T-cell (primary cell): Measurements from ENCODE around the gene GABBR2. TPM values are rescaled to one million over a fixed set of nuclear protein-coding genes. Genes with fewer than 3 reads are reported as not detected.

Source experiments
- ATAC-seq, 4 experiments: fragments of 200-7000 bp in 3 of 4; fragments of 150-1000 bp in 1 of 4; cut with Tn5 transposase; replicated peaks in 1 of 4; 1 replicate in 3 of 4; 2 replicates in 1 of 4; pipeline ENCODE4 v1.10.0; 2021; ENCODE audit warnings: moderate library complexity in 3 of 4, mild to moderate bottlenecking in 2 of 4, moderate number of reproducible peaks in 1 of 4
- CTCF ChIA-PET, 2 donors: fragments of 300-600 bp; sonication (Branson Sonifier 250); formaldehyde crosslinking; loops; one replicate each; lab custom pipeline; 2022; ENCODE audit warnings: antibody characterized with exemption in 2 of 2; lab: Charles Lee
- POLR2A ChIA-PET, 2 donors: fragments of 300-600 bp; sonication (Branson Sonifier 250); formaldehyde crosslinking; loops; one replicate each; lab custom pipeline; 2022; ENCODE audit warnings: antibody characterized with exemption in 2 of 2; lab: Charles Lee
- DNase-seq, 35 experiments: peaks; one replicate each; pipeline versions ENCODE4 v3.0.0 to v3.0.0-alpha.2; 2013 to 2023
- H3K27ac ChIP-seq: one replicate; pipeline ENCODE4 v1.5.1; 2013; ENCODE audit warnings: low read length
- H3K27me3 ChIP-seq, 2 experiments: replicated peaks in 1 of 2; 1 replicate in 1 of 2; 2 replicates in 1 of 2; pipeline versions ENCODE4 v1.6.1 to v1.7.0; 2013; ENCODE audit warnings: low read length in 1 of 2, mixed read lengths in 1 of 2; ENCODE audit not compliant: control insufficient read depth in 2 of 2, insufficient read depth in 2 of 2; ENCODE audit errors: extremely low read depth in 1 of 2
- H3K36me3 ChIP-seq, 2 donors: 1 replicate in 1 of 2; 2 replicates in 1 of 2; pipeline versions ENCODE4 v1.6.1 to v1.7.0; 2013; ENCODE audit warnings: low read length in 1 of 2; ENCODE audit not compliant: control insufficient read depth in 2 of 2, insufficient read depth in 1 of 2; ENCODE audit errors: extremely low read depth in 1 of 2
- H3K4me1 ChIP-seq, 2 experiments: 1 replicate in 1 of 2; 2 replicates in 1 of 2; pipeline versions ENCODE4 v1.6.1 to v1.7.0; 2013; ENCODE audit warnings: low read length in 2 of 2, mixed read lengths in 1 of 2; ENCODE audit not compliant: insufficient read depth in 2 of 2, control insufficient read depth in 1 of 2; ENCODE audit errors: extremely low read depth in 1 of 2
- H3K4me3 ChIP-seq, 2 donors: 1 replicate in 1 of 2; 2 replicates in 1 of 2; pipeline versions ENCODE4 v1.5.1 to v1.7.0; 2013; ENCODE audit warnings: mild to moderate bottlenecking in 2 of 2, low read length in 1 of 2, moderate library complexity in 1 of 2; ENCODE audit not compliant: control insufficient read depth in 1 of 2; ENCODE audit errors: extremely low read depth in 1 of 2
- H3K9me3 ChIP-seq: 2 replicates; pipeline ENCODE4 v1.7.0; 2013
- H3K27ac Mint-ChIP-seq, 2 donors: one replicate each; pipeline ENCODE4 v1.8.0; 2020 to 2021; ENCODE audit warnings: mild to moderate bottlenecking in 2 of 2, mixed read lengths in 2 of 2
- H3K27me3 Mint-ChIP-seq, 2 donors: one replicate each; pipeline ENCODE4 v1.8.0; 2021 to 2022; ENCODE audit warnings: mixed read lengths in 2 of 2
- H3K36me3 Mint-ChIP-seq: one replicate; pipeline ENCODE4 v1.8.0; 2021; ENCODE audit warnings: mixed read lengths
- H3K4me1 Mint-ChIP-seq, 3 donors: one replicate each; pipeline ENCODE4 v1.8.0; 2020 to 2022; ENCODE audit warnings: mixed read lengths in 3 of 3, mild to moderate bottlenecking in 1 of 3
- H3K4me3 Mint-ChIP-seq, 3 donors: one replicate each; pipeline ENCODE4 v1.8.0; 2020 to 2022; ENCODE audit warnings: mild to moderate bottlenecking in 3 of 3, mixed read lengths in 3 of 3, moderate library complexity in 3 of 3
- H3K9me3 Mint-ChIP-seq, 3 donors: one replicate each; pipeline ENCODE4 v1.8.0; 2020 to 2022; ENCODE audit warnings: mixed read lengths in 3 of 3
- WGBS: methylation state at CpG from one replicate; pipeline ENCODE4 v1.1.5; 2013; ENCODE audit warnings: missing lambda C conversion rate; ENCODE audit not compliant: insufficient coverage; 5-methylcytosine and 5-hydroxymethylcytosine counted together
- total RNA-seq, 35 experiments: library from RNA in 6 of 35; stranded (reverse) in 6 of 35; fragments of 120-200 nt in 1 of 35; gene quantifications; one replicate each; pipeline versions ENCODE4 v1.2.1 to v1.2.4 and lab custom pipeline; 2013 to 2026

Gene GABBR2
- total RNA-seq, 5 donors from 2014 or later (not counting 1 experiment from before 2014, with no cell fraction given): 0.03 TPM; not detected in 4

- 50% methylated on average over 3 of the region's 5 CpGs for WGBS
Observed at GRCh38 chr9:98724810-98725530, 16.2 kb upstream of the GABBR2 start.

GRCh38 chr9:98721643-98722042 is 12.9 kb upstream of the GABBR2 start:
- 88% methylated on average over 2 of the region's 2 CpGs for WGBS
- Mint-ChIP-seq H3K4me1 (no peaks in the 10 kb centered on the region), H3K9me3 (peaks cover 4 to 7% (median 4%) of the 10 kb centered on the region in 3 donors), H3K4me3 (no peak overlapping the region), H3K27me3 (peaks cover 31 to 43% of the 10 kb centered on the region in 2 donors), H3K27ac (no peak overlapping the region), H3K36me3 (no peaks in the 10 kb centered on the region)
- H3K27me3 ChIP-seq: peaks cover 3 to 20% of the 10 kb centered on the region in 2 experiments
- no peaks in the 10 kb centered on the region for H3K36me3 ChIP-seq
- POLR2A ChIA-PET: no interaction called here
- H3K9me3 ChIP-seq: no peaks in the 10 kb centered on the region
- H3K4me1 ChIP-seq: peaks cover 0 to 3% of the 10 kb centered on the region in 2 experiments
- ATAC-seq (no peak), DNase-seq (no peak)
- no peak overlapping the region for H3K4me3 ChIP-seq
- no peak overlapping the region for H3K27ac ChIP-seq
- CTCF ChIA-PET: no interaction called here

More at GRCh38 chr9:98724810-98725530, 16.2 kb upstream of the GABBR2 start:
- ChIA-PET CTCF (no interaction called here), POLR2A (no interaction called here)
- no peak for DNase-seq
- no peak overlapping the region for H3K4me3 Mint-ChIP-seq
- H3K9me3 Mint-ChIP-seq: peaks cover 4 to 7% (median 4%) of the 10 kb centered on the region in 3 donors
- no peak overlapping the region for H3K27ac ChIP-seq
- peaks cover 26 to 39% of the 10 kb centered on the region in 2 donors for H3K27me3 Mint-ChIP-seq
- no peaks in the 10 kb centered on the region for H3K4me1 Mint-ChIP-seq
- no peaks in the 10 kb centered on the region for H3K36me3 Mint-ChIP-seq
- H3K27ac Mint-ChIP-seq: no peak overlapping the region
- H3K27me3 ChIP-seq: peaks cover 3 to 26% of the 10 kb centered on the region in 2 experiments
- no peaks in the 10 kb centered on the region for H3K9me3 ChIP-seq
- no peak overlapping the region for H3K4me3 ChIP-seq
- H3K36me3 ChIP-seq: no peaks in the 10 kb centered on the region
- no peak for ATAC-seq
- peaks cover 0 to 3% of the 10 kb centered on the region in 2 experiments for H3K4me1 ChIP-seq

- no peaks in the 10 kb centered on the region for H3K36me3 Mint-ChIP-seq
- no peak overlapping the region for H3K4me3 ChIP-seq
- no peaks in the 10 kb centered on the region for H3K9me3 ChIP-seq
- H3K9me3 Mint-ChIP-seq: peaks cover 4 to 7% (median 4%) of the 10 kb centered on the region in 3 donors
- no peak overlapping the region for H3K4me3 Mint-ChIP-seq
- WGBS: no CpG with 5 or more reads among the region's 4 CpGs
- CTCF ChIA-PET: no interaction called here
- no peaks in the 10 kb centered on the region for H3K4me1 ChIP-seq
- H3K27ac Mint-ChIP-seq: no peak overlapping the region
- H3K36me3 ChIP-seq: no peaks in the 10 kb centered on the region
- no peak for DNase-seq
- peaks cover 2 to 18% of the 10 kb centered on the region in 2 experiments for H3K27me3 ChIP-seq
- POLR2A ChIA-PET: no interaction called here
- peaks cover 40 to 47% of the 10 kb centered on the region in 2 donors for H3K27me3 Mint-ChIP-seq
- H3K4me1 Mint-ChIP-seq: no peaks in the 10 kb centered on the region
- ATAC-seq: no peak
- H3K27ac ChIP-seq: no peak overlapping the region
Observed at GRCh38 chr9:98720402-98720801, 11.7 kb upstream of the GABBR2 start.

GRCh38 chr9:98719055-98719454 is 10.3 kb upstream of the GABBR2 start:
- 44% methylated on average over 1 of the region's 2 CpGs for WGBS
- ATAC-seq: no peak
- Mint-ChIP-seq H3K27me3 (peaks cover 37 to 43% of the 10 kb centered on the region in 2 donors), H3K4me1 (no peaks in the 10 kb centered on the region), H3K27ac (no peak overlapping the region), H3K9me3 (peaks cover under 1 to 4% (median under 1%) of the 10 kb centered on the region in 3 donors), H3K4me3 (no peak overlapping the region), H3K36me3 (no peaks in the 10 kb centered on the region)
- peaks cover 2 to 14% of the 10 kb centered on the region in 2 experiments for H3K27me3 ChIP-seq
- H3K4me3 ChIP-seq: no peak overlapping the region
- no peaks in the 10 kb centered on the region for H3K36me3 ChIP-seq
- H3K9me3 ChIP-seq: no peaks in the 10 kb centered on the region
- H3K27ac ChIP-seq: no peak overlapping the region
- CTCF ChIA-PET: no interaction called here
- POLR2A ChIA-PET: no interaction called here
- no peak for DNase-seq
- no peaks in the 10 kb centered on the region for H3K4me1 ChIP-seq

GRCh38 chr9:98714833-98715232 is 6.1 kb upstream of the GABBR2 start:
- no peaks in the 10 kb centered on the region for H3K9me3 ChIP-seq
- Mint-ChIP-seq H3K36me3 (no peaks in the 10 kb centered on the region), H3K27me3 (peaks cover 40 to 43% of the 10 kb centered on the region in 2 donors), H3K4me1 (peaks cover 0 to 2% (median 0%) of the 10 kb centered on the region in 3 donors), H3K4me3 (no peak overlapping the region), H3K27ac (no peak overlapping the region), H3K9me3 (no peaks in the 10 kb centered on the region)
- H3K36me3 ChIP-seq: no peaks in the 10 kb centered on the region
- ChIA-PET CTCF (interaction anchor here in 1 of 2 donors (0.6 kb wide), 1 partner anchor 132 kb away, joined by 5 read pairs; no protein-coding TSS in a partner anchor), POLR2A (no interaction called here)
- no CpG with 5 or more reads among the region's 1 CpG for WGBS
- H3K27me3 ChIP-seq: peaks cover 3 to 16% of the 10 kb centered on the region in 2 experiments
- no peak overlapping the region for H3K27ac ChIP-seq
- DNase-seq (no peak), ATAC-seq (no peak)
- no peak overlapping the region for H3K4me3 ChIP-seq
- no peaks in the 10 kb centered on the region for H3K4me1 ChIP-seq

GRCh38 chr9:98712987-98713386 is 4.3 kb upstream of the GABBR2 start:
- H3K4me3 Mint-ChIP-seq: no peak overlapping the region
- DNase-seq (no peak), ATAC-seq (no peak)
- H3K9me3 ChIP-seq: no peaks in the 10 kb centered on the region
- H3K27ac Mint-ChIP-seq: no peak overlapping the region
- H3K27ac ChIP-seq: no peak overlapping the region
- H3K4me1 Mint-ChIP-seq: peaks cover 0 to 6% (median 0%) of the 10 kb centered on the region in 3 donors
- H3K27me3 Mint-ChIP-seq: peaks cover 38 to 46% of the 10 kb centered on the region in 2 donors
- no peaks in the 10 kb centered on the region for H3K9me3 Mint-ChIP-seq
- H3K4me1 ChIP-seq: no peaks in the 10 kb centered on the region
- ChIA-PET POLR2A (no interaction called here), CTCF (no interaction called here)
- peaks cover 4 to 21% of the 10 kb centered on the region in 2 experiments for H3K27me3 ChIP-seq
- H3K36me3 ChIP-seq: no peaks in the 10 kb centered on the region
- H3K36me3 Mint-ChIP-seq: no peaks in the 10 kb centered on the region
- H3K4me3 ChIP-seq: no peak overlapping the region
